Measurements from ENCODE around the gene ZFP92. TPM values are rescaled to one million over a fixed set of nuclear protein-coding genes. Genes with fewer than 3 reads are reported as not detected.

ZFP92 gene
- total RNA-seq, 1 donor from 2014 or later: 1.9 TPM

DNA sequence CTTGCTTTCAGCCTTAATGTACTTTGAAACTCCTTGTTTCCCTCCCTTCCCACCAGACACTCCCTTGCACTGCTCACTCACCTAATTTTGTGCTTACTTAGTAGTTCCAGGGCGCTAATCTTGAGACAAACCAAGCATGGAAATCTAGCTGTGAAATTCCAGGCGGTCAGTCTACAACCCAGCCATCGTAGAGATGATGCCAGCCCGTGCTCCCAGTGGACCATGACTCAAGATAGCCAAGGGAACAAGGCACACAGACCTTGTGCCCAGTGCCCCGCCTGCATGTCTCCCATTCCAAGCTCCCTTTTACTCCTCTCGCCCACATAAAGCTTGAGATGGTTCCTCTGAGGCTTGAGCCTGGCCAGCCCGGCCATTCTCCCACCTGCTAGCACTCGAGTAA lies 23.5 kb downstream of the ZFP92 start:
- no peaks in the 10 kb centered on the region for H3K36me3 ChIP-seq (ENCODE audit: control insufficient read depth, insufficient read depth, low read length)
- TF ChIP-seq, protein P1, sequence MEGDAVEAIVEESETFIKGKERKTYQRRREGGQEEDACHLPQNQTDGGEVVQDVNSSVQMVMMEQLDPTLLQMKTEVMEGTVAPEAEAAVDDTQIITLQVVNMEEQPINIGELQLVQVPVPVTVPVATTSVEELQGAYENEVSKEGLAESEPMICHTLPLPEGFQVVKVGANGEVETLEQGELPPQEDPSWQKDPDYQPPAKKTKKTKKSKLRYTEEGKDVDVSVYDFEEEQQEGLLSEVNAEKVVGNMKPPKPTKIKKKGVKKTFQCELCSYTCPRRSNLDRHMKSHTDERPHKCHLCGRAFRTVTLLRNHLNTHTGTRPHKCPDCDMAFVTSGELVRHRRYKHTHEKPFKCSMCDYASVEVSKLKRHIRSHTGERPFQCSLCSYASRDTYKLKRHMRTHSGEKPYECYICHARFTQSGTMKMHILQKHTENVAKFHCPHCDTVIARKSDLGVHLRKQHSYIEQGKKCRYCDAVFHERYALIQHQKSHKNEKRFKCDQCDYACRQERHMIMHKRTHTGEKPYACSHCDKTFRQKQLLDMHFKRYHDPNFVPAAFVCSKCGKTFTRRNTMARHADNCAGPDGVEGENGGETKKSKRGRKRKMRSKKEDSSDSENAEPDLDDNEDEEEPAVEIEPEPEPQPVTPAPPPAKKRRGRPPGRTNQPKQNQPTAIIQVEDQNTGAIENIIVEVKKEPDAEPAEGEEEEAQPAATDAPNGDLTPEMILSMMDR (IDR thresholded peaks at IDR 0.05; ENCODE audit: insufficient read depth, low read length, poor library complexity, severe bottlenecking): no peak
- H3K27me3 ChIP-seq (ENCODE audit: control insufficient read depth, insufficient read depth, low read length): peaks cover 4% of the 10 kb centered on the region
- no peak for DNase-seq (ENCODE audit: low read depth)
- no peak overlapping the region for H3K4me3 ChIP-seq (ENCODE audit: low read depth, low read length)

DNA sequence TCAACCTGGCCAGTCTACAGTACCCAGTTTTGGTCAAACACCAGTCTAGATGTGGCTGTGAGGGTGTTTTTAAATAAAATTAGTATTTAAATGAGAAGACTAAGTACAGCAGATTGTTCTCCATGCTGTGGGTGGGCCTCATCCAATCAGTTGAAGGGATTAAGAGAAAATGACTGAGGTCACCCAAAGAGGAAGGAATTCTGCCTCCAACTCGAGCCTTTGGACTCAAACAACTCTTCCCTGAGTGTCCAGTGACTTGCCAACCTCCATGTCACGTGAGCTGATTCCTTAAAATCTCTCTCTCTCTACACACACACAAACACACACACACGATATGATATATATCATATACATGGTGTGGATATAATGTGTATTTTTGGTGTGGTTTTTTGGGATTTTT lies 24.6 kb downstream of the ZFP92 start:
- DNase-seq (ENCODE audit: low read depth): no peak
- peaks cover 4% of the 10 kb centered on the region for H3K27me3 ChIP-seq (ENCODE audit: control insufficient read depth, insufficient read depth, low read length)
- no peak overlapping the region for H3K4me3 ChIP-seq (ENCODE audit: low read depth, low read length)
- TF ChIP-seq, protein P1 (IDR thresholded peaks at IDR 0.05; ENCODE audit: insufficient read depth, low read length, poor library complexity, severe bottlenecking): no peak
- H3K36me3 ChIP-seq (ENCODE audit: control insufficient read depth, insufficient read depth, low read length): no peaks in the 10 kb centered on the region

DNA sequence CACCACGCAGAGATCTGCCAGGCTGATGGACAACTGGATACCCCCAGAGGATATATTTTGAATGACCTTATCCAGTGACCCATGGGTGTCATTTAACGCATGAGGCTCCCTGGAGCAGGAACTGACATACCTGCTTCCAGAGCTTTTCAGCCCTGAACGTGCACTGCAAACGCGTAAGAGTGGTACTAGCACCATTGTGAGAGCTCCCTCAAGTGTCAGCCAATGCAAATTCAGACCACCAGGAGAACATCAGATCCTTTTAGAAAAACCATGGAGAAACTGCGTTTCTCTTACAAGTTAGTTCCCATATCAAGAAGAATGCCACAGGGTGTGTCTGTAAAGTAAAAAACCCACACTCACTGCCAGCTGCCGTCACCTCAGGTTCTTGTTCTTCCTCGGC lies 27.3 kb downstream of the ZFP92 start:
- H3K36me3 ChIP-seq (ENCODE audit: control insufficient read depth, insufficient read depth, low read length): no peaks in the 10 kb centered on the region
- no peak overlapping the region for H3K4me3 ChIP-seq (ENCODE audit: low read depth, low read length)
- H3K27me3 ChIP-seq (ENCODE audit: control insufficient read depth, insufficient read depth, low read length): peaks cover 4% of the 10 kb centered on the region
- DNase-seq (ENCODE audit: low read depth): no peak
- TF ChIP-seq, protein P1 (IDR thresholded peaks at IDR 0.05; ENCODE audit: insufficient read depth, low read length, poor library complexity, severe bottlenecking): peak; percentile 47

DNA sequence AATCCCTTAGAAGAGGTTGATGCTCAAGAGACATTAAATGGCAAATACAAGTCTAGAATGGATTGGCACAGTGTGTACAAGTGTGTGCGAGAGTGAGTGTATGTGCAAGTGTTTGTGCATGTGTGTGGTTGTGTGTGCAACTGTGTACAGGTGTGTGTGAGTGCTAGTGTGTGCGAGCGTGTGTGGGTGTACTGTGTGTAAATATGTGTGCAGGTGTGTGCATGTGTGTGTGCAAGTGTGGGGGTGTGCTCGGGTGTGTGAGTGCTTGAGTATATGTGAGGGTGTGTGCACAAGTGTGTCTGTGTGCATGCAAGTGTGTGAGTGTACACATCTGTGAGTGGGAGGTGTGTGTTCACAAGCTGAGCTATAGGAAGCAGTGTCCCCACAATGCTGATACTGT lies 28.7 kb downstream of the ZFP92 start:
- no peaks in the 10 kb centered on the region for H3K27me3 ChIP-seq (ENCODE audit: control insufficient read depth, insufficient read depth, low read length)
- DNase-seq (ENCODE audit: low read depth): no peak
- TF ChIP-seq, protein P1 (IDR thresholded peaks at IDR 0.05; ENCODE audit: insufficient read depth, low read length, poor library complexity, severe bottlenecking): no peak
- no peaks in the 10 kb centered on the region for H3K36me3 ChIP-seq (ENCODE audit: control insufficient read depth, insufficient read depth, low read length)
- H3K4me3 ChIP-seq (ENCODE audit: low read depth, low read length): no peak overlapping the region

DNA sequence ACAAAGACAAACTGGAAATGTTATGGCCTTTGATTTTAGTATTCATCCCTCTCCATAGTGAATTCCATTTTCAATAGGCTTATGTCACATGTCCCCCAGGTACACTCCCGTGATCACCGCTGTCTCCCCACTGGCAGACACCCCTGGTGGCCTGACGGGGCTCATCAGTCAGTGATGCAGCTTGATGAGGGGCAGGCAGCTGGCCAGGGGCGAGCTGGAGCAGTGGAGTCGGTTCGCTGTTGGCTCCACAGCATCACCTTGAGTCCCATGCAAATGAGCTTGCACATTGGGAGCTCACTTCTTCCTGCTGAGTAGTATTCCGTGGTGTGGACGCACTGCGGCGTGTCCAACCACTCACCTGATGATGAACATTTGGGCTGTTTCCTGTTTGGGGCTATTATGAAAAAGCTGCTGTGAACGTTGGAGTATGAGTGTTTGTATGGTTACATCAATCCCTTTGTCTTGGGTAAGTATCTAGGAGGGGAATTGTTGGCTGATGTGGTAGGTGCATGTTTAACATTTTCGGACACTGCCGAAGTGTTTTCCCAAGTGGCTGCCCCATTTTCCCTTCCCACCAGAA lies 29.4 kb downstream of the ZFP92 start:
- TF ChIP-seq, protein P1 (IDR thresholded peaks at IDR 0.05; ENCODE audit: insufficient read depth, low read length, poor library complexity, severe bottlenecking): no peak

GRCh38 chrX:153441296-153441695 lies 30.0 kb downstream of the ZFP92 start:
- H3K27me3 ChIP-seq (ENCODE audit: control insufficient read depth, insufficient read depth, low read length): no peaks in the 10 kb centered on the region
- H3K4me3 ChIP-seq (ENCODE audit: low read depth, low read length): no peak overlapping the region
- no peaks in the 10 kb centered on the region for H3K36me3 ChIP-seq (ENCODE audit: control insufficient read depth, insufficient read depth, low read length)
- no peak for DNase-seq (ENCODE audit: low read depth)
- TF ChIP-seq, protein P1 (IDR thresholded peaks at IDR 0.05; ENCODE audit: insufficient read depth, low read length, poor library complexity, severe bottlenecking): no peak

More for the DNA sequence above, 29.4 kb downstream of the ZFP92 start:
- H3K36me3 ChIP-seq (ENCODE audit: control insufficient read depth, insufficient read depth, low read length): no peaks in the 10 kb centered on the region
- no peak for DNase-seq (ENCODE audit: low read depth)
- no peak overlapping the region for H3K4me3 ChIP-seq (ENCODE audit: low read depth, low read length)
- H3K27me3 ChIP-seq (ENCODE audit: control insufficient read depth, insufficient read depth, low read length): no peaks in the 10 kb centered on the region

Measured in kidney epithelial cell (primary cell).